ENCODE measurements around the gene DBN1. TPM values are rescaled to one million over a fixed set of nuclear protein-coding genes. Genes with fewer than 3 reads are reported as not detected.

Gene DBN1
- total and polyA plus RNA-seq, 9 of the 15 experiments (the other 6 are each of a cell fraction or from before 2014, with no cell fraction given) = 0.25 to 87.2 (median 27.9) TPM

- TF ChIP-seq POLR2AphosphoS5 (IDR thresholded peaks at IDR 0.05; ENCODE audit: control insufficient read depth, insufficient read depth, low read depth, low read length) (peak; percentile 75), E2F5 (CRISPR knock-in tag; IDR thresholded peaks at IDR 0.05) (no peak), RUNX1 (IDR thresholded peaks at IDR 0.05; ENCODE audit: low read depth) (no peak), ZNF589 (CRISPR knock-in tag; IDR thresholded peaks at IDR 0.05; ENCODE audit: low read depth) (no peak), NFIC (IDR thresholded peaks at IDR 0.05) (peak; percentile 29), CBFA2T2 (conservative IDR thresholded peaks at IDR 0.05) (no peak), FUS (optimal IDR thresholded peaks at IDR 0.05; ENCODE audit: low read depth, low read length) (peak; percentile 78), CREM (IDR thresholded peaks at IDR 0.05; ENCODE audit: low read depth) (peak; percentile 69), ARID2 (IDR thresholded peaks at IDR 0.05) (peak; percentile 80), KLF13 (tag; IDR thresholded peaks at IDR 0.05; ENCODE audit: borderline replicate concordance, low read depth) (peak; percentile 40; the same call in 1 of the 2 replicates), E2F6 (IDR thresholded peaks at IDR 0.05; ENCODE audit: borderline replicate concordance in 1 of 2, extremely low read depth in 1 of 2, insufficient read depth in 1 of 2, insufficient read length in 1 of 2, low read depth in 1 of 2, low read length in 1 of 2, poor library complexity in 1 of 2, severe bottlenecking in 1 of 2) (peak in 1 of 2 experiments; percentile 45), MLX (CRISPR knock-in tag; conservative IDR thresholded peaks at IDR 0.05) (no peak), ETS2 (tag; IDR thresholded peaks at IDR 0.05; ENCODE audit: borderline replicate concordance, poor library complexity, severe bottlenecking) (no peak), VEZF1 (CRISPR knock-in tag; IDR thresholded peaks at IDR 0.05) (peak; percentile 92), PTTG1 (tag; IDR thresholded peaks at IDR 0.05; ENCODE audit: low read depth) (no peak), NR3C1 (CRISPR knock-in tag; IDR thresholded peaks at IDR 0.05) (no peak; the same call in 1 of the 2 replicates), ZNF12 (CRISPR knock-in tag; IDR thresholded peaks at IDR 0.05) (no peak), ZHX1 (conservative IDR thresholded peaks at IDR 0.05; ENCODE audit: low read length) (no peak), NCOR1 (IDR thresholded peaks at IDR 0.05) (peak; percentile 52), U2AF1 (optimal IDR thresholded peaks at IDR 0.05; ENCODE audit: low read depth, low read length) (peak; percentile 75), ZNF140 (CRISPR knock-in tag; IDR thresholded peaks at IDR 0.05) (no peak), PHB2 (IDR thresholded peaks at IDR 0.05; ENCODE audit: low read depth) (0 out of 2 replicates have a peak, but pooled peaks have one; percentile 34)
Observed at GRCh38 chr5:177491429-177491945, 18.1 kb upstream of the DBN1 start (continued).

Measured in K562 (cell line).